Retina (tissue), 1 donor: ENCODE measurements around the gene FOXB1.

Source experiments
- DNase-seq: peaks from one replicate; pipeline ENCODE4 v3.0.0-alpha.2; 2016

Gene FOXB1

GRCh38 chr15:60004009-60004845, at the start of gene FOXB1:
Gene FOXB1 (plus strand): TSS chr15:60004311. CDS start chr15:60004964, 653 bp downstream.
- peak; percentile 78 for DNase-seq

DNA sequence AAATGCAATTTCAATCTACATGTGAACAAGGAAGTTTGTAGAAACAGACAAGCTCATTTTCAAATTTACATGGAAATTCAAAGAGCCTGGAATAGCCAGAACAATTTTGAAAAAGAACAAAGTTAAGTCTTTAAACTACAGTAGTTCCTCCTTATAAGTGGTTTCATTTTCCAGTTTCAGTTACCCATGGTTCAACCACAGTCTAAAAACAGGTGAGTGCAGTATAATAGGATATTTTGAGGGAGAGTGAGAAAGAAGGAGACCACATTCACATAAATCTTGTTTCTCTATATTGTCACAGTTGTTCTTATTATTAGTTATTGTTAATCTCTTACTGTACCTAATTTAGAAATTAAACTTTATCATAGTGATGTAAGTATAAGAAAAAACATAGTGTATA, 45.8 kb upstream of the FOXB1 start:
- DNase-seq: no peak

DNA sequence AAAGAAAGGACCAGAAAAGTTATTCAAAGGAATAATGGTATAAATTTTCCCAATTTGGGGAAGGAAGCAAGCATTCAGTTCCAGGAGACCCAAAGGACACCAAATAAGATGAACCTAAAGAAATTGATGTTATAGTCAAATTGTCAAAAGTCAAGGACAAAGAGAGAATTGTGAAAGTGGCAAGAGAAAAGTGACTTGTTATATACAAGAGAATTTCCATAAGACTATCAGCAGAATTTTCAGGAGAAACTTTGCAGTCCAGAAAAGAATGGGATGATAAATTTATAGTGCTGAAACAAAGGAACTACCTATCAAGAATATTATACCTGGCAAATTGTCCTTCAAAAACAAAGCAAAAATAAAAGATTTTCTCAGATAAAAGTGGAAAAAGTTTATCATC, 43.8 kb upstream of the FOXB1 start:
- no peak for DNase-seq

- DNase-seq: no peak
These were observed 40.8 kb upstream of the FOXB1 start for GRCh38 chr15:59963322-59963721.

DNA sequence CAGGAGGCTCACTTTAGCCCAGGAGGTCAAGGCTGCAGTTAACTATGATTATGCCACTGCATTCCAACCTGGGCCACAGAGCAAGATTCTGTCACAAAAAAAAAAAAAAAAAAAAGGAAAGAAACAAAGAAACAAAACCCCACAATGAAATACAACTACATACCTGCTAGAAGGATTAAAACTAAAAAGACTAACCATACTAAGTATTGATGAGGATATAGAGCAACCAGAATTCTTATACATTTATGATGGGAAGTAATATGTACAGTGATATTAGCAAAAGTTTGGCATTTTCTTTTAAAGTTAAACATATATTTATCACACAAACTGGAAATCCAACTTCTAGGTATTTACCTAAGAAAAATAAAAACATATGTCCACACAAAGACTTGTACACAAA, 40.2 kb upstream of the FOXB1 start:
- no peak for DNase-seq

GRCh38 chr15:59965741-59966140, 38.4 kb upstream of the FOXB1 start:
- DNase-seq: no peak

DNA sequence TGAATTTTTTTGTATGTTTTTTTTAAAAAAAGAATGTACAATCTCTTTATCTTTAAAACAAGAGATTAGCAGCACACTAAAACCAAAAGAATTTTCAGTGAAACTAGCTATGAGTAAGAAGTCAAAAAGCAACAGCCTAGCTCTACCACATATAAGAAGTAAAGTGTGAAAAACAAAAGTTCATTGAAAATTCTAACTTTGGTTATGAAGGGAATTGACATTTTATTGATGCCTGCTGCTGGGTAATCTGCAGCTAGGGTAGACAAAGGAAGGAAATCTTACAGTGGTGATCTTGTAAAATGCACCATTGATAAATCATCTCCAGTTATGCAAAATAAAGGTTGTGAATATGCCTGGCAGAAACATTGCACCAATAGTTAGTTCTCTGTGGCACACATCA, 37.8 kb upstream of the FOXB1 start:
- no peak for DNase-seq

GRCh38 chr15:59968314-59968713, 35.8 kb upstream of the FOXB1 start:
- DNase-seq: no peak

DNA sequence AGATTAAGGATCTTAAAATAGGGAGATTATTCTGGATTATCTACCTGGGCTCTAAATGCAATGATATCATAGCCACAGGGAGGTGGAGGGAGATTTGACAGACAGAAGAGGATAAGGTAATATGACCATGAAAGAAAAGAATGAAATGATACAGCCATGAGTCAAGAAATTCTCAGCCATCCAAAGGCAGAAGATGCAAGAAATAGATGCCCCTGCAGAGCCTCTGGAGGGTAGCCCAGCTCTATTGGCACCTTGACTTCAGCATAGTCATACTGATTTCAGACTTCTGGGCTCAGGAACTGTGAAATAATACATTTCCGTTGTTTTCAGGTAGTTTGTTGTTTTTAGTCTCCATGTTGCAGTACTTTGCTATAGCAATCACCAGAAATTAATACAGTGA, 31.9 kb upstream of the FOXB1 start:
- DNase-seq: no peak

- DNase-seq: no peak
These were observed 27.4 kb upstream of the FOXB1 start for GRCh38 chr15:59976480-59977271.

GRCh38 chr15:59991834-59992233, 12.3 kb upstream of the FOXB1 start:
- no peak for DNase-seq

DNA sequence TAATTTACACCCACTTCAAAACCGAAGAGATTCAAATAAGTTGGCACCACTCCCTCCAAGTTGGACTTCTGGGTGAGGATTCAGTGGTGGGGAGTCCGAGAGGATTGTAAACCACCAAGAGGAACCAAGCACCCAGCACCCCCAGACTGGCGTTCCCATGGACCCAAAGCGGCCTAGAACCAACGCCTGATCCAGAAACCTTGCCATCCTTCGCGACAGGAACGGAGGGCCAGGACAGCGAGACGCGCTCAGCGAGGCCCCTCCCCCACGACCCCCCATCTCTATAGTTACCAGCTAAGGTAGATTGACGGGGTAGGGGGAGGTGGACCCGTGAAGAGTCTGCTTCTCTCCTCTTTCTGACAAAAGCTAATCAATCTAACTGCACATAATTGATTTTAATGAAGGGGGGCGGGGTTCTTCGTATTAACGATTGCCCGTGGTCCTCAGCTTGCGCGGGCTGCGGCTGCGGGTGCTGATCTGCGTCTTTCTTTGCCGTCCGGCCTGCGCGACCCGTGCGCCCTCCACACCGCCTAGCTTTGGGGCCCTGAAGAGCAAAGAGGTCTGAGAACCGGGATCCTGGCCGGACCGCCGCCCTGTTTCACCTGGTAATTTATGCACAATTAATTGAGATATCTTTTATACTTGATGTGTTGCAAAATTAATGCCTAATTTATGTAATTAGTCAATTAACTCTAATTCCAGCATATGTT, 10.9 kb upstream of the FOXB1 start:
- peak; percentile 41 for DNase-seq

- DNase-seq: peak; percentile 58
These were observed 10.1 kb upstream of the FOXB1 start for GRCh38 chr15:59993950-59994401.

DNA sequence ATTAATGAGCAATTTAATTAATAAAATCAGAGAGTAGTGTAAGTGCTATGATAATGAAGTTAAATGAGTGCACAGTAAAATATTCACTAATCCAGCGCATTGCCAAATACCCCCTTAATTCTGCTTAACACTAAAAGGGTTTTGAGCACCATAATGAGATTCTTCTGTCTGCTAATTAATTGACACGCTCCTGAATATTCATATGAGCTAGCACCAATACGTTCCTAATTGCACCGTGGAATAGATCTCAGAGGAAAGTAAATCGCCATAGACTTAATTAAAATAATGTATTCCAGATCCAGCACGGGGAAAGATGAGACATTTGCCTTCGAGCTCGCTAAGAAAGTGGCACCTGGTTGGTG, 9.6 kb upstream of the FOXB1 start:
- no peak for DNase-seq

GRCh38 chr15:59994888-59995557, 9.1 kb upstream of the FOXB1 start:
- peak; percentile 78 for DNase-seq

DNA sequence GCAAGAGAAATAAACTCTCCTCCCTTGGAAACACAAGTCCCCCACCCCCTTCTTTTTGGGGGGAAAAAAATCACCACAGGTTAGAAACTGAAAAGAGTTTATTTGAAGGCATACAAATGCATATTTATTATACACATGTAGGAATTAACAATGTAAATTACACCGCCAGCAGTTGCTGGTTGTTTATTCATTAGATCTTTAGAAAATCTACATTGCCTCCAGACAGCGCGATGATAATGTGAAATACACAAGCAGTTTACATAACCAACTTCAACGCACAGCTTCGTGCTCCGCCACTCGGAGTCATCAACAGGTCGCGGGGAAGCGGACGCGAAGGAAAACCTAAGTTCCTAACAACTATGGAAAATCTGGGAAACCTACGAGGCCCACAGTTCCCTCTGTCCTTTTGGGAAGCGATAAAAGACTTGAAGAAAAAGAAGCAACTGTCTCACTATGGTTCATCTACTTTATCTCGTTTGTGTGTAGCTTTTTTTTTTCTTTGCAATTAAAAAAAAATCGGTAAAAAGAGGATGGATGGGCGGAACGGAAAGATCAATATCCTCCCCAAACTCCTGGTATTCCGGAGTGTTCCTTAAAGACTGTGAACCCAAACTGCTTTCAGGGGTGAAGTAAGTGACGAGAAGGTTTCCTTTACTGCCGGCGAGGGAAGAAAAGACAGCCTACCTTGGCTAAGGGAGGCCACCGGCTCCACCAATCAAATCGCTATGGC, 8.4 kb upstream of the FOXB1 start:
- DNase-seq: peak; percentile 65

DNA sequence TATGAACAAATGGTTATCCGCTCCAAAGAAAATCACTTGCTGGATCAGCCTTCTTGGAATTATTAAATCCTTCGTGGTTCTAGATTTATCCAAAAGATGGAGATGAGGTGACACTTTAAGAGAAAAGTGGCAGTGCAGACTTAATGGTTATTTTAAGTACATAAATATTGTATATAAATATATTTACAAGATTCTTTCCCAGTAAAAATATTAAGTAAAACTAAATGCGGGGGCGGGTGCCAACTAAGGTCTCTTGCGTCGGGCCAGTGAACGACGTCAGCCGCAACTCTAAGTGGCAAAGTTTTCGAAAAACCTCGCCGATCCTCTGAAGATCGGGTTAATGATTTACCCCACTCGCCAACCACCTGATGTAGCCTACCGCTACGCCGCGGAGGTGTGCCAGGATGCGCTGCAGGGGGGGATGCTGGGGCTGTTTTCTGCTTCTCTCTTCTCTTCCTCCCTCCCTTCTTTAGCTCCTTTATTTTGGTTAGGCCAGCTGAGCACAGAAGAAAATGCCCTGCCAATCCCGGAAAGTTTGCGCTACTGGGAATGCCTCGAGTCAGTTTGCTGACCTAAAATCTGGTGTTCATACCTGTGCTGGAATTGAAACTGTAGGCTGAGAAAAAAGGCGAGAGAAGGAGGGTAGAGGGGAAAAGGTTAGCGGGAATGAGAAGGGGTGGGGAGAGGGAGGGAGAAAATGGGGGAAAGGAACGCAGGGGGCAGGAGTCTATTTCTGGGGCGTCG, 7.6 kb upstream of the FOXB1 start:
- peak; percentile 60 for DNase-seq

DNA sequence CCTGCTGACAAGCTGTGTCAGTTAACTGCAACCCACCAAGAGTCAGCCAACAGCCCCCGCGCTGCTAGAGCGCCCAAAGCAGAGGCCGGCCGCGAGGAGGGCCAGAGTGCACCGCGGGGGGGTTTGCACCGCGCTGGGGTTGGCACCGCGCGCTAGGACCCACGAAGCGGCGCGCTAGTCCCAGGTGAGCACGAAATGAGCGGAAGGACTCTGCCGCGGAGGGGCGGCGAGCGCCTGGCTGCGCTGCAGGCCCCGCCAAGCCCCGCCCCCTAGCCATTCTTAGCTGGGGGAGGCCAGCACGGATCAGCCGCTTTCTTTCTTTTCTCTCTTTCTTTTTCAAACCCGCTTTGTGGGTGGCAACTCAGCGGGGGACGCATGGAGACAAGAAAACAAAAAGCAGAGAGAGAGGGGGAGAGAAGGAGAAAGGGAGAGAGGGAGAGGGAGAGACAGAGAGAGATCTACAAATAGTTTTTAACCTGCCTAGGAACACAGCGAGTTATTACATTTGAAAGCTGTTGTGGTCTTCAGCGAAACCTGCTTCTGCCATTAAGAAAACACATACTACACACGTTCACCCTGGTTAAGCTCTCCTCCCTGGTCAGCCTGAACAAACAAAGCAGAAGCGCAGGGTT, 6.9 kb upstream of the FOXB1 start:
- peak; percentile 70 for DNase-seq

- peak; percentile 55 for DNase-seq
These were observed 5.7 kb upstream of the FOXB1 start for GRCh38 chr15:59998305-59998949.

DNA sequence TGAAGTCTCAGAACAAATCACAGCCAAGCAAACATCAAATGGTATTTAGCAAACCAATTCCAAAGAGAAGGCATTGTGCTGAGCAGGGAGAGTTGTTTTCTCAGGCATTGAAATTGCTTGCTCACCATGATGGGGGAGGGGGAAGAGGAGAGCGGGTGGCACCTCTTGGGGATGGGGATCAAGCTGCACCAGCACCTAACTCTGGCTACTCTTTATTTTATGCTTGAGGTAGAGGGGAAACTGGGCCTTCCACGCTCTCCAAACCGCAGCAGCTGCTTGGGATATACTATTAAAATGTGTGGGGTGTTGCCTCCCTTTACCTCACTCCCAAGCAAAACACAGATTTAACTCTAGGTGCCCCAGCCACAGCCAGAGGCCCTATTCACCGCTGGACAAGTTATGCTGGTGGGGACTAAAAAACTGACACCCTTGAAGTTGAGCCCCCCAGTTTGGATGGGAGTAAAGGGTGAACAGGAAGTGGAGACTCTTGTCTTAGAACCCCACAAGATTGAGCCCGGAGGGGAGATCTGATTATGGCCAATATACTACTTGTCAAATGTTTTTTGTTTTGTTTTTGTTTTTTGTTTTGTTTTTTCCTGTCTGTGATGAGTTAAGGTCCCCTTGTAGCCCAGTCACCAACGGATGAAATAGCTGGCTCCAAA, 5.0 kb upstream of the FOXB1 start:
- DNase-seq: peak; percentile 34
